Activated naive CD8-positive, alpha-beta T cell treated with anti-CD3 and anti-CD28 coated beads, Interleukin-2, amount 50 U/mL, for 24 hours (primary cell): ENCODE measurements around the gene METTL2A.
"Not testable (repeated sequence)": the region's sequence is repeated elsewhere in the genome, so short reads cannot be mapped to it uniquely, and the experiment has no call there.

Experiments used
- ATAC-seq: fragments of 150-1000 bp; cut with Tn5 transposase; one replicate; pipeline ENCODE4 v1.10.0; 2021
- DNase-seq: peaks from one replicate; pipeline ENCODE4 v3.0.0; 2021
- H3K27ac Mint-ChIP-seq: one replicate; pipeline ENCODE4 v1.8.0; 2021; ENCODE audit warnings: mild to moderate bottlenecking, mixed read lengths
- H3K27me3 Mint-ChIP-seq: one replicate; pipeline ENCODE4 v1.8.0; 2021; ENCODE audit warnings: mixed read lengths
- H3K36me3 Mint-ChIP-seq: one replicate; pipeline ENCODE4 v1.8.0; 2021; ENCODE audit warnings: low read depth, mixed read lengths
- H3K4me1 Mint-ChIP-seq: one replicate; pipeline ENCODE4 v1.8.0; 2021; ENCODE audit warnings: mixed read lengths
- H3K4me3 Mint-ChIP-seq: one replicate; pipeline ENCODE4 v1.8.0; 2021; ENCODE audit warnings: mild to moderate bottlenecking, moderate library complexity, mixed read lengths
- H3K9me3 Mint-ChIP-seq: one replicate; pipeline ENCODE4 v1.8.0; 2021; ENCODE audit warnings: mixed read lengths

METTL2A gene

GRCh38 chr17:62479639-62480258 is 56.1 kb downstream of the METTL2A start:
- H3K9me3 Mint-ChIP-seq, ATAC-seq, H3K27me3 Mint-ChIP-seq: not testable (repeated sequence)
- peak; percentile 25 for DNase-seq
- H3K36me3 Mint-ChIP-seq, result peaks cover 19% of the 10 kb centered on the region
- H3K4me1 Mint-ChIP-seq, result peaks cover 38% of the 10 kb centered on the region
- peak overlapping the region; percentile 97 for H3K27ac Mint-ChIP-seq
- peak overlapping the region; percentile 94 for H3K4me3 Mint-ChIP-seq

GRCh38 chr17:62482553-62482952 is 58.9 kb downstream of the METTL2A start:
- not testable (repeated sequence) for H3K4me3 Mint-ChIP-seq, H3K27ac Mint-ChIP-seq, H3K27me3 Mint-ChIP-seq, DNase-seq, H3K9me3 Mint-ChIP-seq, ATAC-seq
- Mint-ChIP-seq H3K4me1 (peaks cover 45% of the 10 kb centered on the region), H3K36me3 (peaks cover 23% of the 10 kb centered on the region)

- H3K27me3 Mint-ChIP-seq, ATAC-seq, DNase-seq, H3K9me3 Mint-ChIP-seq, H3K4me3 Mint-ChIP-seq, H3K27ac Mint-ChIP-seq: not testable (repeated sequence)
- peaks cover 17% of the 10 kb centered on the region for H3K36me3 Mint-ChIP-seq
- H3K4me1 Mint-ChIP-seq, result peaks cover 38% of the 10 kb centered on the region
Observed at GRCh38 chr17:62490990-62491389, 67.3 kb downstream of the METTL2A start.

DNA sequence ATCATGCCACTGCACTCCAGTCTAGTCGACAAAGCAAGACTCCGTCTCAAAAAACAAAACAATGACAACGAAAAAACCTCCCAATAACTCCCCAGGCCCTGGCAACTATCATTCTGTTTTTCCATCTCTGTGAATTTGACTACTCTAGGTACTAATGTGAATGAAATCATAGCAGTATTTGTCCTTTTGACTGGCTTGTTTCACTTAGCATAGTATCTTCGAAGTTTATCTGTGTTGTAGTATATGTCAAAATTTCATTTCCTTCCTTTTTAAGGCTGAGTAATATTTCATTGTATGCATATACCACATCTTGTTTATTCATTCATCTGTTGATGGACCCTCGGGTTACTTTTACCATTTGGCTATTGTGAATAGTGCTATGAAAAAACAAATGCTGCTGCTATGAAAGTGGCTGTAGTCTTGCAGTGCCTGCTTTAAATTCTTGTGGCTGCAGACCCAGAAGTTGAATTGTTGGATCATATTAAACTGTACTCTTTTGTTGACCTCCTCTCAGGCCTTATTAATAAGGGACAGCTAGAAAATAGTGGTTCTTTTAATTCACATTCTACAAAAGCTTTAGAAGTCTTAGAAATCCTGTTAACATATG is 69.5 kb downstream of the METTL2A start:
- not testable (repeated sequence) for H3K4me3 Mint-ChIP-seq, H3K9me3 Mint-ChIP-seq, ATAC-seq, H3K27ac Mint-ChIP-seq, H3K27me3 Mint-ChIP-seq, DNase-seq
- Mint-ChIP-seq H3K4me1 (peaks cover 35% of the 10 kb centered on the region), H3K36me3 (peaks cover 15% of the 10 kb centered on the region)

- not testable (repeated sequence) for H3K27ac Mint-ChIP-seq, H3K4me3 Mint-ChIP-seq, ATAC-seq, DNase-seq, H3K27me3 Mint-ChIP-seq, H3K9me3 Mint-ChIP-seq
- peaks cover 35% of the 10 kb centered on the region for H3K4me1 Mint-ChIP-seq
- H3K36me3 Mint-ChIP-seq, result peaks cover 13% of the 10 kb centered on the region
Observed at GRCh38 chr17:62494073-62494472, 70.4 kb downstream of the METTL2A start.

GRCh38 chr17:62496344-62496743 is 72.6 kb downstream of the METTL2A start:
- not testable (repeated sequence) for ATAC-seq, H3K27me3 Mint-ChIP-seq, H3K9me3 Mint-ChIP-seq, DNase-seq, H3K27ac Mint-ChIP-seq, H3K4me3 Mint-ChIP-seq
- Mint-ChIP-seq H3K36me3 (peaks cover 13% of the 10 kb centered on the region), H3K4me1 (peaks cover 27% of the 10 kb centered on the region)

GRCh38 chr17:62498796-62499195 is 75.1 kb downstream of the METTL2A start:
- H3K27me3 Mint-ChIP-seq, H3K9me3 Mint-ChIP-seq, DNase-seq, H3K4me3 Mint-ChIP-seq, ATAC-seq, H3K36me3 Mint-ChIP-seq, H3K27ac Mint-ChIP-seq: not testable (repeated sequence)
- H3K4me1 Mint-ChIP-seq, result peaks cover 18% of the 10 kb centered on the region
